Measurements from ENCODE around the gene SERPINB3.

DNA sequence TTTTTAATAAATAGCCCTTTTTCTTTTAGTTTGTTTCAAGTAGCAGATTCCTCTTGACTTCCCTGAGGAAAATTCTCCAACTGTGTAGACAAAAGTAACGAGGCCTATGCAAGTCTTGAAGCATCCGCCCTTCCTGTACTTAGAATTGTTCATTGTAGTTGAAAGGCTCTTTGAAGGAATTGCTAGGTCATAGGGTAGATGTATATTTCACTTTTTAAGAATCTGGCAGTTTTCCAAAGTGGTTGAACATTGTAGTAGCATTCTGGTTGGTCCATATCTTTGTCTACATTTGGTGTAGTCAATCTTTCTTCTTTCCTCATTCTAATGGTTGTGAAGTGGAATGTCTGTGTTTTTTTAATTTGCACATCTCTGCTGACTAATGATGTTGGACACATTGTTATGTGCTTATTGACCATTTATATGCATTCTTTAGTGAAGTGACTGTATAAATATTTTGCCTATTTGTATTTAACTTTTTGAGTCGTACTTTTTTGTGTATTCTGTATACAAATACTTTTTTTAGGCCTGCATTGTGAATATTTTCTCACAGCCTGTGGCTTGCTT lies 35.5 kb upstream of the SERPINB3 start:
- TF ChIP-seq, protein P1, sequence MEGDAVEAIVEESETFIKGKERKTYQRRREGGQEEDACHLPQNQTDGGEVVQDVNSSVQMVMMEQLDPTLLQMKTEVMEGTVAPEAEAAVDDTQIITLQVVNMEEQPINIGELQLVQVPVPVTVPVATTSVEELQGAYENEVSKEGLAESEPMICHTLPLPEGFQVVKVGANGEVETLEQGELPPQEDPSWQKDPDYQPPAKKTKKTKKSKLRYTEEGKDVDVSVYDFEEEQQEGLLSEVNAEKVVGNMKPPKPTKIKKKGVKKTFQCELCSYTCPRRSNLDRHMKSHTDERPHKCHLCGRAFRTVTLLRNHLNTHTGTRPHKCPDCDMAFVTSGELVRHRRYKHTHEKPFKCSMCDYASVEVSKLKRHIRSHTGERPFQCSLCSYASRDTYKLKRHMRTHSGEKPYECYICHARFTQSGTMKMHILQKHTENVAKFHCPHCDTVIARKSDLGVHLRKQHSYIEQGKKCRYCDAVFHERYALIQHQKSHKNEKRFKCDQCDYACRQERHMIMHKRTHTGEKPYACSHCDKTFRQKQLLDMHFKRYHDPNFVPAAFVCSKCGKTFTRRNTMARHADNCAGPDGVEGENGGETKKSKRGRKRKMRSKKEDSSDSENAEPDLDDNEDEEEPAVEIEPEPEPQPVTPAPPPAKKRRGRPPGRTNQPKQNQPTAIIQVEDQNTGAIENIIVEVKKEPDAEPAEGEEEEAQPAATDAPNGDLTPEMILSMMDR (IDR thresholded peaks at IDR 0.05), result no peak
- no peak for TF ChIP-seq POLR2A (IDR thresholded peaks at IDR 0.05)
